SK-N-SH (cell line): Measurements from ENCODE around the gene SCARF1. TPM values are rescaled to one million over a fixed set of nuclear protein-coding genes. Genes with fewer than 3 reads are reported as not detected.

ENCODE experiments used
- CTCF ChIA-PET: fragments of 300-600, 350-600 bp; formaldehyde crosslinking; extraction: SDS; loops from one replicate; lab custom pipeline; 2021; lab: Yijun Ruan, JAX
- POLR2A ChIA-PET: fragments of 350-600 bp; sonication (Branson Sonifier 250); formaldehyde crosslinking; extraction: SDS; loops from one replicate; lab custom pipeline; 2020; ENCODE audit warnings: antibody characterized with exemption, inconsistent platforms; lab: Yijun Ruan, JAX
- DNase-seq: peaks from one replicate; pipeline ENCODE4 v3.0.0; 2012
- H2AFZ ChIP-seq: fragments of 200-600 bp; sonication (generic); 2 replicates; pipeline ENCODE4 v1.8.1; 2016; ENCODE audit warnings: antibody characterized with exemption, mild to moderate bottlenecking, low read depth
- H3F3A ChIP-seq: fragments of 200-600 bp; sonication (generic); replicated peaks from 2 replicates; pipeline ENCODE3; 2016; ENCODE audit warnings: antibody characterized with exemption, mild to moderate bottlenecking; ENCODE audit not compliant: insufficient read depth
- H3K27ac ChIP-seq, 2 experiments: fragments of 200-500 bp in 1 of 2; fragments of 200-600 bp in 1 of 2; sonication (Bioruptor generic) in 1 of 2; sonication (generic), shearing (Covaris generic) in 1 of 2; 2 replicates each; pipeline versions ENCODE4 v1.5.1 to v1.6.1; 2014 to 2016; ENCODE audit warnings: low read depth in 2 of 2, inconsistent platforms in 1 of 2, low read length in 1 of 2, mild to moderate bottlenecking in 1 of 2, mixed read lengths in 1 of 2
- H3K27me3 ChIP-seq: fragments of 200-600 bp; sonication (generic), shearing (Covaris generic); 2 replicates; pipeline ENCODE4 v1.6.1; 2016; ENCODE audit warnings: mixed run types; ENCODE audit not compliant: insufficient read depth
- H3K36me3 ChIP-seq, 2 experiments: fragments of 200-500 bp in 1 of 2; fragments of 200-600 bp in 1 of 2; sonication (Bioruptor generic) in 1 of 2; sonication (generic) in 1 of 2; replicated peaks in 1 of 2; 2 replicates each; pipeline versions ENCODE3 to v1.5.1; 2014 to 2016; ENCODE audit warnings: low read length in 1 of 2, mild to moderate bottlenecking in 1 of 2; ENCODE audit not compliant: insufficient read depth in 2 of 2, control insufficient read depth in 1 of 2
- H3K4me1 ChIP-seq, 2 experiments: fragments of 200-500 bp in 1 of 2; fragments of 200-600 bp in 1 of 2; sonication (Bioruptor generic) in 1 of 2; sonication (generic), shearing (Covaris generic) in 1 of 2; 2 replicates each; pipeline versions ENCODE4 v1.5.1 to v1.6.1; 2014 to 2016; ENCODE audit warnings: low read depth in 1 of 2, low read length in 1 of 2, mixed run types in 1 of 2; ENCODE audit not compliant: insufficient read depth in 2 of 2, control insufficient read depth in 1 of 2
- H3K4me2 ChIP-seq: fragments of 200-600 bp; sonication (generic), shearing (Covaris generic); 2 replicates; pipeline ENCODE4 v1.6.1; 2017; ENCODE audit warnings: mixed run types
- H3K4me3 ChIP-seq, 2 experiments: fragments of 200-500 bp in 1 of 2; fragments of 200-600 bp in 1 of 2; sonication (Bioruptor generic) in 1 of 2; sonication (generic), shearing (Covaris generic) in 1 of 2; 2 replicates each; pipeline versions ENCODE4 v1.5.1 to v1.8.1; 2014 to 2016; ENCODE audit warnings: low read depth in 2 of 2, inconsistent platforms in 1 of 2, low read length in 1 of 2, mild to moderate bottlenecking in 1 of 2, mixed read lengths in 1 of 2, moderate library complexity in 1 of 2
- H3K79me2 ChIP-seq: fragments of 200-600 bp; sonication (generic); 2 replicates; pipeline ENCODE4 v1.8.1; 2017; ENCODE audit warnings: mild to moderate bottlenecking; ENCODE audit not compliant: insufficient read depth
- H3K9ac ChIP-seq: fragments of 200-600 bp; sonication (generic); 2 replicates; pipeline ENCODE4 v1.6.1; 2017; ENCODE audit warnings: mixed run types
- H3K9me2 ChIP-seq: fragments of 200-600 bp; sonication (generic); 2 replicates; pipeline ENCODE4 v1.6.1; 2017; ENCODE audit warnings: mixed run types
- H3K9me3 ChIP-seq: fragments of 200-600 bp; sonication (generic); 2 replicates; pipeline ENCODE4 v1.6.1; 2017; ENCODE audit warnings: mixed run types, mild to moderate bottlenecking, moderate library complexity
- H4K20me1 ChIP-seq: fragments of 200-600 bp; sonication (generic); 2 replicates; pipeline ENCODE4 v1.6.1; 2017; ENCODE audit warnings: mild to moderate bottlenecking, mixed run types; ENCODE audit not compliant: insufficient read depth
- CHD2 ChIP-seq: fragments of 150-350 bp; IDR thresholded peaks from 2 replicates; pipeline ENCODE4 v1.6.1; 2018; ENCODE audit warnings: low read length; ENCODE audit not compliant: partially characterized antibody
- EP300 ChIP-seq, 2 experiments: IDR thresholded peaks; 2 replicates each; pipeline versions ENCODE4 v1.4.0 to v1.6.1; 2012; ENCODE audit warnings: borderline replicate concordance in 1 of 2, low read depth in 1 of 2, low read length in 1 of 2
- EZH2phosphoT487 ChIP-seq: fragments of 200-600 bp; sonication (generic); IDR thresholded peaks from 2 replicates; pipeline ENCODE4 v1.6.1; 2017; ENCODE audit warnings: low read depth, mixed run types, mild to moderate bottlenecking, antibody characterized with exemption, moderate library complexity, borderline replicate concordance
- FOXJ3 ChIP-seq: sonication (generic); formaldehyde crosslinking; IDR thresholded peaks from 2 replicates; pipeline ENCODE4 v1.5.1; 2020; ENCODE audit warnings: mild to moderate bottlenecking, missing genetic modification reagents
- FOXM1 ChIP-seq: IDR thresholded peaks from 2 replicates; pipeline ENCODE4 v1.4.0; 2012; ENCODE audit warnings: low read depth, mild to moderate bottlenecking
- GABPA ChIP-seq: IDR thresholded peaks from 2 replicates; pipeline ENCODE4 v1.4.0; 2012; ENCODE audit warnings: low read depth, mild to moderate bottlenecking
- MXI1 ChIP-seq: IDR thresholded peaks from 2 replicates; pipeline ENCODE4 v1.6.1; 2012; ENCODE audit warnings: mild to moderate bottlenecking, low read depth, low read length, improper control_type of control experiment
- RAD21 ChIP-seq: IDR thresholded peaks from 2 replicates; pipeline ENCODE4 v1.6.1; 2012; ENCODE audit warnings: mild to moderate bottlenecking, low read length
- RCOR1 ChIP-seq: fragments of 150-350 bp; IDR thresholded peaks from 2 replicates; pipeline ENCODE4 v1.6.1; 2017; ENCODE audit warnings: antibody characterized with exemption, low read length
- RFX5 ChIP-seq: IDR thresholded peaks from 2 replicates; pipeline ENCODE4 v1.6.1; 2012; ENCODE audit warnings: mild to moderate bottlenecking, improper control_type of control experiment, low read length
- RXRA ChIP-seq: IDR thresholded peaks from 2 replicates; pipeline ENCODE4 v1.4.0; 2012; ENCODE audit warnings: low read depth, mild to moderate bottlenecking, borderline replicate concordance
- TAF1 ChIP-seq: IDR thresholded peaks from 2 replicates; pipeline ENCODE4 v1.6.1; 2012; ENCODE audit warnings: low read depth, mild to moderate bottlenecking, low read length, moderate library complexity, borderline replicate concordance
- TCF12 ChIP-seq: IDR thresholded peaks from 2 replicates; pipeline ENCODE4 v1.4.0; 2012
- TEAD4 ChIP-seq: IDR thresholded peaks from 2 replicates; pipeline ENCODE4 v1.4.0; 2012; ENCODE audit warnings: mild to moderate bottlenecking, borderline replicate concordance; ENCODE audit not compliant: insufficient read depth
- YY1 ChIP-seq: IDR thresholded peaks from 2 replicates; pipeline ENCODE4 v1.4.0; 2012; ENCODE audit warnings: low read depth, mild to moderate bottlenecking
- WGBS: methylation state at CpG from one replicate; pipeline ENCODE4 v1.1.6; 2017; ENCODE audit warnings: low lambda C conversion rate; 5-methylcytosine and 5-hydroxymethylcytosine counted together
- polyA plus RNA-seq, 3 experiments: library from polyadenylated mRNA; depleted of rRNA; stranded (reverse); fragments of >200 nt; gene quantifications; 2 replicates each; pipeline ENCODE4 v1.2.3, GENCODE V29; 2012
- TF ChIP-seq, protein P1 (sequence below): IDR thresholded peaks from 2 replicates; pipeline ENCODE4 v1.4.0; 2012; ENCODE audit warnings: low read depth, borderline replicate concordance
- TF ChIP-seq, protein P2 (sequence below): IDR thresholded peaks from 2 replicates; pipeline ENCODE4; 2012
- TF ChIP-seq, protein P3 (sequence below): IDR thresholded peaks from 2 replicates; pipeline ENCODE4 v1.4.0; 2012; ENCODE audit warnings: low read depth
- TF ChIP-seq, protein P4 (sequence below): IDR thresholded peaks from 2 replicates; pipeline ENCODE4 v1.4.0; 2012; ENCODE audit warnings: low read depth, borderline replicate concordance
- TF ChIP-seq, protein P5 (sequence below): IDR thresholded peaks from 2 replicates; pipeline ENCODE4 v1.6.1; 2012; ENCODE audit warnings: mild to moderate bottlenecking, low read depth, low read length, moderate library complexity

Gene SCARF1
- polyA plus RNA-seq, 1 of the 3 experiments (the other 2 are of a cell fraction): 0.39 TPM

DNA sequence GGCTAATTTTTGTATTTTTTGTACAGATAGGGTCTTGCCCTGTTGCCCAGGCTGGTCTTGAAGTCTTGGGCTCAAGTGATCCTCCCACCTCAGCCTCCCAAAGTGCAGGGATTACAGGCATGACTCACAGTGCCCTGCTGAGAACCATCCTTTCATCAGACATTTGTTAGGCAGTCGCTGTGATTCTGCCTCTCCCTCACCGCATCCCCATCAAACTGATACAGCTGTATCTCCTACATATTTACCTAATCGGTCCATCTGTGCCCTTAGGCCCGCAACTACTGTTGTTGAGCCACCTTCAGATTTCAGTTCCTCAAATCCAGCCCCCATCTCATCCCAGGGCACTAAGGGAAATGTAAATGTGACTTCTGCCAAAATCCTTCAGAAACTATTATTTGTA lies 14.9 kb downstream of the SCARF1 start:
- DNase-seq: no peak
- Histone ChIP-seq H3F3A (no peaks in the 10 kb centered on the region), H3K4me2 (no peak overlapping the region), H3K9ac (no peak overlapping the region), H3K79me2 (no peaks in the 10 kb centered on the region), H4K20me1 (no peaks in the 10 kb centered on the region), H3K4me1 (peaks cover 3 to 13% of the 10 kb centered on the region in 2 experiments; a peak in 2 of 4 replicates), H3K4me3 (no peak overlapping the region), H3K27me3 (no peaks in the 10 kb centered on the region), H2AFZ (no peak overlapping the region), H3K9me2 (no peaks in the 10 kb centered on the region), H3K9me3 (no peaks in the 10 kb centered on the region), H3K27ac (no peak overlapping the region)
- POLR2A ChIA-PET: interaction anchor here (1.0 kb wide), 1 partner anchor 57 kb away, joined by 3 read pairs; no protein-coding TSS in a partner anchor
- CTCF ChIA-PET: interaction anchor here (0.8 to 4.0 kb wide), 6 partner anchors 10 to 265 kb away, joined by 3 to 42 read pairs (median 11); partner anchors contain the start of gene RILP
- WGBS: 65% methylated on average over 4 of the region's 4 CpGs
- TF ChIP-seq YY1 (no peak), RFX5 (no peak), RXRA (no peak), RAD21 (no peak), FOXJ3 (CRISPR knock-in tag) (no peak), FOXM1 (no peak), RCOR1 (no peak), TCF12 (no peak), MXI1 (no peak), EZH2phosphoT487 (no peak), GABPA (no peak), EP300 (IDR thresholded peaks at IDR 0.05; ENCODE audit: borderline replicate concordance in 1 of 2, low read depth in 1 of 2, low read length in 1 of 2) (no peak), CHD2 (no peak), TAF1 (no peak), TEAD4 (no peak)
- TF ChIP-seq, protein P1, sequence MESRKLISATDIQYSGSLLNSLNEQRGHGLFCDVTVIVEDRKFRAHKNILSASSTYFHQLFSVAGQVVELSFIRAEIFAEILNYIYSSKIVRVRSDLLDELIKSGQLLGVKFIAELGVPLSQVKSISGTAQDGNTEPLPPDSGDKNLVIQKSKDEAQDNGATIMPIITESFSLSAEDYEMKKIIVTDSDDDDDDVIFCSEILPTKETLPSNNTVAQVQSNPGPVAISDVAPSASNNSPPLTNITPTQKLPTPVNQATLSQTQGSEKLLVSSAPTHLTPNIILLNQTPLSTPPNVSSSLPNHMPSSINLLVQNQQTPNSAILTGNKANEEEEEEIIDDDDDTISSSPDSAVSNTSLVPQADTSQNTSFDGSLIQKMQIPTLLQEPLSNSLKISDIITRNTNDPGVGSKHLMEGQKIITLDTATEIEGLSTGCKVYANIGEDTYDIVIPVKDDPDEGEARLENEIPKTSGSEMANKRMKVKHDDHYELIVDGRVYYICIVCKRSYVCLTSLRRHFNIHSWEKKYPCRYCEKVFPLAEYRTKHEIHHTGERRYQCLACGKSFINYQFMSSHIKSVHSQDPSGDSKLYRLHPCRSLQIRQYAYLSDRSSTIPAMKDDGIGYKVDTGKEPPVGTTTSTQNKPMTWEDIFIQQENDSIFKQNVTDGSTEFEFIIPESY: no peak
- TF ChIP-seq, protein P2, sequence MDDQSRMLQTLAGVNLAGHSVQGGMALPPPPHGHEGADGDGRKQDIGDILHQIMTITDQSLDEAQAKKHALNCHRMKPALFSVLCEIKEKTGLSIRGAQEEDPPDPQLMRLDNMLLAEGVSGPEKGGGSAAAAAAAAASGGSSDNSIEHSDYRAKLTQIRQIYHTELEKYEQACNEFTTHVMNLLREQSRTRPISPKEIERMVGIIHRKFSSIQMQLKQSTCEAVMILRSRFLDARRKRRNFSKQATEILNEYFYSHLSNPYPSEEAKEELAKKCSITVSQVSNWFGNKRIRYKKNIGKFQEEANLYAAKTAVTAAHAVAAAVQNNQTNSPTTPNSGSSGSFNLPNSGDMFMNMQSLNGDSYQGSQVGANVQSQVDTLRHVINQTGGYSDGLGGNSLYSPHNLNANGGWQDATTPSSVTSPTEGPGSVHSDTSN: no peak
- TF ChIP-seq, protein P3, sequence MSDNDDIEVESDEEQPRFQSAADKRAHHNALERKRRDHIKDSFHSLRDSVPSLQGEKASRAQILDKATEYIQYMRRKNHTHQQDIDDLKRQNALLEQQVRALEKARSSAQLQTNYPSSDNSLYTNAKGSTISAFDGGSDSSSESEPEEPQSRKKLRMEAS: no peak
- TF ChIP-seq, protein P4, sequence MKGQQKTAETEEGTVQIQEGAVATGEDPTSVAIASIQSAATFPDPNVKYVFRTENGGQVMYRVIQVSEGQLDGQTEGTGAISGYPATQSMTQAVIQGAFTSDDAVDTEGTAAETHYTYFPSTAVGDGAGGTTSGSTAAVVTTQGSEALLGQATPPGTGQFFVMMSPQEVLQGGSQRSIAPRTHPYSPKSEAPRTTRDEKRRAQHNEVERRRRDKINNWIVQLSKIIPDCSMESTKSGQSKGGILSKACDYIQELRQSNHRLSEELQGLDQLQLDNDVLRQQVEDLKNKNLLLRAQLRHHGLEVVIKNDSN: no peak
- TF ChIP-seq, protein P5, sequence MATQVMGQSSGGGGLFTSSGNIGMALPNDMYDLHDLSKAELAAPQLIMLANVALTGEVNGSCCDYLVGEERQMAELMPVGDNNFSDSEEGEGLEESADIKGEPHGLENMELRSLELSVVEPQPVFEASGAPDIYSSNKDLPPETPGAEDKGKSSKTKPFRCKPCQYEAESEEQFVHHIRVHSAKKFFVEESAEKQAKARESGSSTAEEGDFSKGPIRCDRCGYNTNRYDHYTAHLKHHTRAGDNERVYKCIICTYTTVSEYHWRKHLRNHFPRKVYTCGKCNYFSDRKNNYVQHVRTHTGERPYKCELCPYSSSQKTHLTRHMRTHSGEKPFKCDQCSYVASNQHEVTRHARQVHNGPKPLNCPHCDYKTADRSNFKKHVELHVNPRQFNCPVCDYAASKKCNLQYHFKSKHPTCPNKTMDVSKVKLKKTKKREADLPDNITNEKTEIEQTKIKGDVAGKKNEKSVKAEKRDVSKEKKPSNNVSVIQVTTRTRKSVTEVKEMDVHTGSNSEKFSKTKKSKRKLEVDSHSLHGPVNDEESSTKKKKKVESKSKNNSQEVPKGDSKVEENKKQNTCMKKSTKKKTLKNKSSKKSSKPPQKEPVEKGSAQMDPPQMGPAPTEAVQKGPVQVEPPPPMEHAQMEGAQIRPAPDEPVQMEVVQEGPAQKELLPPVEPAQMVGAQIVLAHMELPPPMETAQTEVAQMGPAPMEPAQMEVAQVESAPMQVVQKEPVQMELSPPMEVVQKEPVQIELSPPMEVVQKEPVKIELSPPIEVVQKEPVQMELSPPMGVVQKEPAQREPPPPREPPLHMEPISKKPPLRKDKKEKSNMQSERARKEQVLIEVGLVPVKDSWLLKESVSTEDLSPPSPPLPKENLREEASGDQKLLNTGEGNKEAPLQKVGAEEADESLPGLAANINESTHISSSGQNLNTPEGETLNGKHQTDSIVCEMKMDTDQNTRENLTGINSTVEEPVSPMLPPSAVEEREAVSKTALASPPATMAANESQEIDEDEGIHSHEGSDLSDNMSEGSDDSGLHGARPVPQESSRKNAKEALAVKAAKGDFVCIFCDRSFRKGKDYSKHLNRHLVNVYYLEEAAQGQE: no peak
- TF ChIP-seq, all 33 proteins: peak for 0
- H3K36me3 ChIP-seq: no peaks in the 10 kb centered on the region
